Activated T-helper 9 cell treated with anti-CD3 and anti-CD28 coated beads, Interleukin-2, amount 50 U/mL, for 16 hours (primary cell): ENCODE data around the gene C5orf15.
"Not testable (repeated sequence)": the region's sequence is repeated elsewhere in the genome, so short reads cannot be mapped to it uniquely, and the experiment has no call there.

Source experiments
- DNase-seq: peaks from one replicate; pipeline ENCODE4 v3.0.0-alpha.2; 2020; ENCODE audit warnings: low read depth

The C5orf15 gene

GRCh38 chr5:133994297-133994989, 26.0 kb upstream of the C5orf15 start:
- DNase-seq: no peak

- DNase-seq: no peak
Measured at GRCh38 chr5:133993185-133993936, 24.9 kb upstream of the C5orf15 start.

- DNase-seq: no peak
Measured at GRCh38 chr5:133992429-133993155, 24.2 kb upstream of the C5orf15 start.

GRCh38 chr5:133991171-133991910, 22.9 kb upstream of the C5orf15 start:
- DNase-seq: no peak

- DNase-seq: no peak
Measured at GRCh38 chr5:133990396-133990795, 22.0 kb upstream of the C5orf15 start.

- DNase-seq: no peak
Measured at GRCh38 chr5:133985540-133986180, 17.2 kb upstream of the C5orf15 start.

GRCh38 chr5:133983674-133984073, 15.2 kb upstream of the C5orf15 start:
- DNase-seq: no peak

- no peak for DNase-seq
Measured at GRCh38 chr5:133981714-133982113, 13.3 kb upstream of the C5orf15 start.

GRCh38 chr5:133980652-133981051, 12.2 kb upstream of the C5orf15 start:
- DNase-seq: no peak

- no peak for DNase-seq
Measured at GRCh38 chr5:133978943-133979342, 10.5 kb upstream of the C5orf15 start.

GRCh38 chr5:133977858-133978257, 9.4 kb upstream of the C5orf15 start:
- no peak for DNase-seq

GRCh38 chr5:133977161-133977787, 8.8 kb upstream of the C5orf15 start:
- DNase-seq: no peak

- not testable (repeated sequence) for DNase-seq
Measured at GRCh38 chr5:133975546-133975945, 7.1 kb upstream of the C5orf15 start.

- DNase-seq: no peak
Measured at GRCh38 chr5:133974142-133974541, 5.7 kb upstream of the C5orf15 start.

- DNase-seq: no peak
Measured at GRCh38 chr5:133970325-133970909, 2.0 kb upstream of the C5orf15 start.

- DNase-seq: no peak
Measured at GRCh38 chr5:133969654-133970324, 1.4 kb upstream of the C5orf15 start.

GRCh38 chr5:133967698-133968203, 674 bp downstream of the C5orf15 start:
- DNase-seq: no peak

GRCh38 chr5:133967124-133967523, 1.3 kb downstream of the C5orf15 start:
- no peak for DNase-seq

GRCh38 chr5:133966090-133966489, 2.3 kb downstream of the C5orf15 start:
- DNase-seq: no peak

GRCh38 chr5:133963493-133964128, 4.8 kb downstream of the C5orf15 start:
- no peak for DNase-seq
